SU-DHL-6 (cell line): ENCODE measurements around the gene PDE4D.

Source experiments
- CTCF ChIP-seq: fragments of 200-600 bp; sonication (generic); IDR thresholded peaks from one replicate; pipeline ENCODE4 v1.5.1; 2017; ENCODE audit warnings: antibody characterized with exemption, mild to moderate bottlenecking, low read length, moderate library complexity; ENCODE audit not compliant: insufficient read depth, poor library complexity, severe bottlenecking
- EZH2phosphoT487 ChIP-seq: fragments of 200-600 bp; sonication (generic), shearing (Covaris generic); conservative IDR thresholded peaks from 2 replicates; pipeline ENCODE4 v1.6.1; 2018; ENCODE audit warnings: mild to moderate bottlenecking, antibody characterized with exemption, low read length, moderate library complexity, mixed read lengths

GRCh38 chr5:59094864-59095263 is 798.7 kb downstream of the PDE4D start:
- no peak for TF ChIP-seq CTCF
- no peak for TF ChIP-seq EZH2phosphoT487
